T-cell (primary cell): ENCODE data around the gene FBXO48. TPM values are rescaled to one million over a fixed set of nuclear protein-coding genes. Genes with fewer than 3 reads are reported as not detected.

Experiments used
- ATAC-seq, 4 experiments: fragments of 200-7000 bp in 3 of 4; fragments of 150-1000 bp in 1 of 4; cut with Tn5 transposase; replicated peaks in 1 of 4; 1 replicate in 3 of 4; 2 replicates in 1 of 4; pipeline ENCODE4 v1.10.0; 2021; ENCODE audit warnings: moderate library complexity in 3 of 4, mild to moderate bottlenecking in 2 of 4, moderate number of reproducible peaks in 1 of 4
- CTCF ChIA-PET, 2 donors: fragments of 300-600 bp; sonication (Branson Sonifier 250); formaldehyde crosslinking; loops; one replicate each; lab custom pipeline; 2022; ENCODE audit warnings: antibody characterized with exemption in 2 of 2; lab: Charles Lee
- POLR2A ChIA-PET, 2 donors: fragments of 300-600 bp; sonication (Branson Sonifier 250); formaldehyde crosslinking; loops; one replicate each; lab custom pipeline; 2022; ENCODE audit warnings: antibody characterized with exemption in 2 of 2; lab: Charles Lee
- DNase-seq, 35 experiments: peaks; one replicate each; pipeline versions ENCODE4 v3.0.0 to v3.0.0-alpha.2; 2013 to 2023
- H3K27ac ChIP-seq: one replicate; pipeline ENCODE4 v1.5.1; 2013; ENCODE audit warnings: low read length
- H3K27me3 ChIP-seq, 2 experiments: replicated peaks in 1 of 2; 1 replicate in 1 of 2; 2 replicates in 1 of 2; pipeline versions ENCODE4 v1.6.1 to v1.7.0; 2013; ENCODE audit warnings: low read length in 1 of 2, mixed read lengths in 1 of 2; ENCODE audit not compliant: control insufficient read depth in 2 of 2, insufficient read depth in 2 of 2; ENCODE audit errors: extremely low read depth in 1 of 2
- H3K36me3 ChIP-seq, 2 donors: 1 replicate in 1 of 2; 2 replicates in 1 of 2; pipeline versions ENCODE4 v1.6.1 to v1.7.0; 2013; ENCODE audit warnings: low read length in 1 of 2; ENCODE audit not compliant: control insufficient read depth in 2 of 2, insufficient read depth in 1 of 2; ENCODE audit errors: extremely low read depth in 1 of 2
- H3K4me1 ChIP-seq, 2 experiments: 1 replicate in 1 of 2; 2 replicates in 1 of 2; pipeline versions ENCODE4 v1.6.1 to v1.7.0; 2013; ENCODE audit warnings: low read length in 2 of 2, mixed read lengths in 1 of 2; ENCODE audit not compliant: insufficient read depth in 2 of 2, control insufficient read depth in 1 of 2; ENCODE audit errors: extremely low read depth in 1 of 2
- H3K4me3 ChIP-seq, 2 donors: 1 replicate in 1 of 2; 2 replicates in 1 of 2; pipeline versions ENCODE4 v1.5.1 to v1.7.0; 2013; ENCODE audit warnings: mild to moderate bottlenecking in 2 of 2, low read length in 1 of 2, moderate library complexity in 1 of 2; ENCODE audit not compliant: control insufficient read depth in 1 of 2; ENCODE audit errors: extremely low read depth in 1 of 2
- H3K9me3 ChIP-seq: 2 replicates; pipeline ENCODE4 v1.7.0; 2013
- H3K27ac Mint-ChIP-seq, 2 donors: one replicate each; pipeline ENCODE4 v1.8.0; 2020 to 2021; ENCODE audit warnings: mild to moderate bottlenecking in 2 of 2, mixed read lengths in 2 of 2
- H3K27me3 Mint-ChIP-seq, 2 donors: one replicate each; pipeline ENCODE4 v1.8.0; 2021 to 2022; ENCODE audit warnings: mixed read lengths in 2 of 2
- H3K36me3 Mint-ChIP-seq: one replicate; pipeline ENCODE4 v1.8.0; 2021; ENCODE audit warnings: mixed read lengths
- H3K4me1 Mint-ChIP-seq, 3 donors: one replicate each; pipeline ENCODE4 v1.8.0; 2020 to 2022; ENCODE audit warnings: mixed read lengths in 3 of 3, mild to moderate bottlenecking in 1 of 3
- H3K4me3 Mint-ChIP-seq, 3 donors: one replicate each; pipeline ENCODE4 v1.8.0; 2020 to 2022; ENCODE audit warnings: mild to moderate bottlenecking in 3 of 3, mixed read lengths in 3 of 3, moderate library complexity in 3 of 3
- H3K9me3 Mint-ChIP-seq, 3 donors: one replicate each; pipeline ENCODE4 v1.8.0; 2020 to 2022; ENCODE audit warnings: mixed read lengths in 3 of 3
- WGBS: methylation state at CpG from one replicate; pipeline ENCODE4 v1.1.5; 2013; ENCODE audit warnings: missing lambda C conversion rate; ENCODE audit not compliant: insufficient coverage; 5-methylcytosine and 5-hydroxymethylcytosine counted together
- total RNA-seq, 35 experiments: library from RNA in 6 of 35; stranded (reverse) in 6 of 35; fragments of 120-200 nt in 1 of 35; gene quantifications; one replicate each; pipeline versions ENCODE4 v1.2.1 to v1.2.4 and lab custom pipeline; 2013 to 2026

The FBXO48 gene
- total RNA-seq, 5 donors from 2014 or later (not counting 1 experiment from before 2014, with no cell fraction given) = 1.8 to 4.5 (median 4.5) TPM

DNA sequence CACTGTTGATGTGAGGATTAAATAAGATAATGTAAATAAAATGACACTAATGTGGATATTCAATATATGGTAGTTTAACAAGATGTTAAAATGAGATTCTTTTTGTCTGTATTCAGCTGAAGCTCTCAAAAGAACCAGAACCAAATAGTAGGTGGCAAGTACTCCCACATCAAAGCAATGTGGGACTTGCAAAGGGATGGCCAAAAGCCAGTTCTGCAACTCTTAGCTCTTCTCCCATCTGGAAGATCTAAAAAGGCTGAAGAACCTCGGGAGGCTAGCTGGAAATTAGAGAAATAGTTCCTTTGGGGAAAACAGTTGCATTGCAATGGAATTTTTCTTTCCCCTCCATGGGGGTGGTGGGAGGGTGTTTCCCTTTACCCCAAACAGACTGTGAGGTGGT lies 48.7 kb downstream of the FBXO48 start:
- CTCF ChIA-PET = interaction anchor here (0.6 to 1.4 kb wide), 3 partner anchors 10 to 518 kb away, joined by 3 to 5 read pairs (median 3); no protein-coding TSS in a partner anchor
- Histone ChIP-seq H3K36me3 (no peaks in the 10 kb centered on the region), H3K9me3 (no peaks in the 10 kb centered on the region), H3K4me1 (peaks cover 0 to 38% of the 10 kb centered on the region in 2 experiments), H3K27me3 (no peaks in the 10 kb centered on the region), H3K27ac (no peak overlapping the region), H3K4me3 (no peak overlapping the region)
- ATAC-seq (no peak), DNase-seq (no peak)
- WGBS = no CpG with 5 or more reads among the region's 1 CpG
- POLR2A ChIA-PET = interaction anchor here in 1 of 2 donors (0.6 kb wide), 1 partner anchor 67 kb away, joined by 3 read pairs; no protein-coding TSS in a partner anchor
- H3K9me3 Mint-ChIP-seq = no peaks in the 10 kb centered on the region
- no peaks in the 10 kb centered on the region for H3K36me3 Mint-ChIP-seq
- no peak overlapping the region for H3K4me3 Mint-ChIP-seq
- no peak overlapping the region for H3K27ac Mint-ChIP-seq
- peaks cover 0 to 2% of the 10 kb centered on the region in 2 donors for H3K27me3 Mint-ChIP-seq
- H3K4me1 Mint-ChIP-seq = peaks cover 0 to 39% (median 9%) of the 10 kb centered on the region in 3 donors

DNA sequence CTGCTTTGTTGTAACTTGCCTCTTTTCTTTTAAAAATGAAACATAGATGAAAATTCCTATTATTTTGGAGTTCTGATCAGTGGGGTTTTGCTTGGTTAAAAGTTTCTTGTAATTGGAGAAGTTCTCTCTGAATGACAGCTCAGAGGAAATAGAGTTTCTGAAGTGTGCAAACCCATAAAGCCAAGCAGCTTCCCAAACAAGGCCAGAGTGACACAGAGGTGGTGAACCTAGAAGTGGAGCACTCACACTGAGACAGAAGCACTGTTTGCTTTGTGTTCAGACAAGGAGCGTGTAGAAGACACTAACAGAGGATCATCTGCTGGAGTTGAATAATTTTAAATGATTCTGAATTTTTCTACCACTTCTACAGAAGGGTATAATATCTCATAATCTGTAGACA lies 49.2 kb downstream of the FBXO48 start:
- no CpG with 5 or more reads among the region's 1 CpG for WGBS
- Mint-ChIP-seq H3K4me1 (peaks cover 0 to 42% (median 9%) of the 10 kb centered on the region in 3 donors), H3K4me3 (no peak overlapping the region), H3K36me3 (no peaks in the 10 kb centered on the region), H3K27me3 (peaks cover 0 to 2% of the 10 kb centered on the region in 2 donors), H3K9me3 (no peaks in the 10 kb centered on the region), H3K27ac (peak overlapping the region in 1 of 2 donors; percentile 46)
- Histone ChIP-seq H3K4me1 (peaks cover 0 to 33% of the 10 kb centered on the region in 2 experiments), H3K27me3 (no peaks in the 10 kb centered on the region), H3K9me3 (no peaks in the 10 kb centered on the region), H3K4me3 (no peak overlapping the region), H3K27ac (no peak overlapping the region), H3K36me3 (no peaks in the 10 kb centered on the region)
- CTCF ChIA-PET = interaction anchor here in 1 of 2 donors (1.2 to 1.4 kb wide), 2 partner anchors 11 to 21 kb away, joined by 3 to 5 read pairs; no protein-coding TSS in a partner anchor
- no peak for ATAC-seq
- no peak for DNase-seq
- POLR2A ChIA-PET = interaction anchor here in 1 of 2 donors (0.6 kb wide), 1 partner anchor 68 kb away, joined by 3 read pairs; no protein-coding TSS in a partner anchor

DNA sequence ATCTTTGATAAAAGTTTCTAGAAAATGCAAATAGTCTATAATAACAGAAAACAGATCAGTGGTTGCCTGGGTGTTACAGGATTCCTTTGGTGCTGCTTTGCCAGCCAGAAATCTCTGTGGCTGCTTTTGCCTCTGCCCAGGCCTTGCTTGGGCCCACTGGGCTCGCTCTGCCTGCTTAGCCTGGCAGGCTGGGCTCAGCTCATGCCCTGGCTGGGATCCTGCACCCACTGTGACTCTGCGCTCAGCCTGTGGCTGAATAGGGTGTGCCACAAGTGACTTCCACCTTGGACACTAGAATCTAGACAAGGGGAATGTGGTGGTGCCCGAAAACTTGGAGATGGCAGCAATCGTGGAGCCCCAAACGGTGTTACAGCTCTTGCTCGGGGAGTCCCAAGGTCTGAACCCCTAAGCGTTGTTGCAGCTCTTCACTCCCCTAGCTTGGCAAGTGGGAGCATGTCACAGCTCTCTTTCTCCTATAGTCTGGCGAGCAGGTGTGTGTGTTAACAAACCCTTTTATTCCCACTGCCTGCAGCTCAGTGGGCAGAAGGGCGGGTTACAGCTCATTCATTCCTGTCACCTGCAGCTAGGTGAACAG lies 50.9 kb downstream of the FBXO48 start:
- ChIA-PET CTCF (no interaction called here), POLR2A (no interaction called here)
- Histone ChIP-seq H3K4me1 (peaks cover 0 to 40% of the 10 kb centered on the region in 2 experiments), H3K9me3 (no peaks in the 10 kb centered on the region), H3K27ac (no peak overlapping the region), H3K4me3 (no peak overlapping the region), H3K36me3 (no peaks in the 10 kb centered on the region), H3K27me3 (no peaks in the 10 kb centered on the region)
- no peak for DNase-seq
- WGBS = 97% methylated on average over 8 of the region's 9 CpGs
- H3K4me3 Mint-ChIP-seq = no peak overlapping the region
- H3K4me1 Mint-ChIP-seq = peaks cover 8 to 56% (median 19%) of the 10 kb centered on the region in 3 donors
- peaks cover 0 to 2% of the 10 kb centered on the region in 2 donors for H3K27me3 Mint-ChIP-seq
- H3K36me3 Mint-ChIP-seq = no peaks in the 10 kb centered on the region
- no peaks in the 10 kb centered on the region for H3K9me3 Mint-ChIP-seq
- H3K27ac Mint-ChIP-seq = no peak overlapping the region
- no peak for ATAC-seq

DNA sequence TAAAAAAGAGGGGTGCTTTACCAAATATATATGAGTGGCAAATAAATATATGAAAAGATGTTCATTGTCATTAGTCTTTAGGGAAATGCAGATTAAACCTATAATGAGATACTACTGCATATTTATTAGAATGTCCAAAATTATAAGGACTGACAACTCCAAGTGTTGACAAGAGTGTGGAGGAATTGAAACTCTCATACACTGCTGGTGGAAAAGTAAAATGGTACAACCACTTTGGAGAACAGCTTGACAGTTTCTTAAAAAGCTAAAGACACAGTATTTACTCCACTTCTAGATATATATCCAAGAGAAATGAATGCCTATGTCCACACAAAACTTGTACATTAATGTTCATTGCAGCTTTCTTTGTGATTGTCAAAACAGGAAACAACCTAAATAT lies 51.6 kb downstream of the FBXO48 start:
- Histone ChIP-seq H3K27ac (no peak overlapping the region), H3K9me3 (no peaks in the 10 kb centered on the region), H3K36me3 (no peaks in the 10 kb centered on the region), H3K27me3 (no peaks in the 10 kb centered on the region), H3K4me1 (peaks cover 0 to 40% of the 10 kb centered on the region in 2 experiments), H3K4me3 (no peak overlapping the region)
- ChIA-PET CTCF (no interaction called here), POLR2A (no interaction called here)
- Mint-ChIP-seq H3K27ac (no peak overlapping the region), H3K4me3 (no peak overlapping the region), H3K9me3 (no peaks in the 10 kb centered on the region), H3K27me3 (peaks cover 0 to 2% of the 10 kb centered on the region in 2 donors), H3K4me1 (peaks cover 8 to 57% (median 19%) of the 10 kb centered on the region in 3 donors), H3K36me3 (no peaks in the 10 kb centered on the region)
- DNase-seq (no peak), ATAC-seq (no peak)

DNA sequence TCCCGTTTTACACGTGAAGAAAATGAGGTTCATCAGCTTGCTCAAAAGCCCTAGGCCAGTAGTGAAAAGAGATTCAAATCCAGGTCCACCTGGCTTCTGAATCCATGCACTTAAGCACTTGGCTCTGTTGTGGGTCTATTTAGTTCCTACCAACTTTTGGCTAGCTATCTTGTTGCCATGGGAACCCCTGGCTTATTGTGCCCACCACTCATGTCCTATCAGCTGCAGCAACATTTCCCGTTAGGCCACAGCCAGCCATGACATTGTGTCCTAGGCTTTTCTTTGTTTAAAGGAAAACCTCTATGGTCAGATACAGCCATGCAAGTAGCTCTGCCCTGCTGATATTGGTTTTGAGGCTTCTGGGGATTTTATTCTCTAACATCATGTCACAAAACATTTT lies 52.2 kb downstream of the FBXO48 start:
- Mint-ChIP-seq H3K9me3 (no peaks in the 10 kb centered on the region), H3K36me3 (no peaks in the 10 kb centered on the region), H3K4me3 (no peak overlapping the region), H3K27ac (no peak overlapping the region), H3K4me1 (peaks cover 8 to 61% (median 20%) of the 10 kb centered on the region in 3 donors), H3K27me3 (peaks cover 0 to 2% of the 10 kb centered on the region in 2 donors)
- 82% methylated on average over 2 of the region's 3 CpGs for WGBS
- no peaks in the 10 kb centered on the region for H3K9me3 ChIP-seq
- ChIA-PET CTCF (interaction anchor here in 1 of 2 donors (1.2 kb wide), 1 partner anchor 8 kb away, joined by 3 read pairs; no protein-coding TSS in a partner anchor), POLR2A (no interaction called here)
- H3K36me3 ChIP-seq = no peaks in the 10 kb centered on the region
- H3K4me3 ChIP-seq = no peak overlapping the region
- H3K4me1 ChIP-seq = peaks cover 0 to 40% of the 10 kb centered on the region in 2 experiments
- no peaks in the 10 kb centered on the region for H3K27me3 ChIP-seq
- H3K27ac ChIP-seq = no peak overlapping the region
- no peak for ATAC-seq
- DNase-seq = no peak

DNA sequence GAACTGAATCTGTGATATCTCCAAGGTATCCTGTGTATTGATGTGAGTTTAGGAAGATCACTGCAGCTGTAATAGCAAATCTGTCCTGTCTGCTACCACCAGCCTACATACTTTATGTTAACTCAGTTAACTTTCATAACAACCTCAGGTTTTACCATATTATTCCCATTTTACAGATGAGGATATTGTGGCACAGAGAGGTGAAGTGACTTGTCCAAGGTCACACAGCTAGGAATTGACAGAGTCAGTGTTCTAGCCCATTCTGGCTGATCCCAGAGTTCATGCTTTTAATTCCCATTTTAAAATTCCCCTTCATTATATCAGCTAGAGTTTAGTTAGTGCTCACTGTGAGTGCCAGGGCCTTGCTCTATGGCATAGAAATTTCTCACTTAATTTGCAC lies 52.6 kb downstream of the FBXO48 start:
- Histone ChIP-seq H3K4me1 (peaks cover 0 to 39% of the 10 kb centered on the region in 2 experiments), H3K27ac (no peak overlapping the region), H3K36me3 (no peaks in the 10 kb centered on the region), H3K9me3 (no peaks in the 10 kb centered on the region), H3K4me3 (no peak overlapping the region), H3K27me3 (no peaks in the 10 kb centered on the region)
- DNase-seq (no peak), ATAC-seq (no peak)
- H3K4me1 Mint-ChIP-seq = peaks cover 8 to 60% (median 20%) of the 10 kb centered on the region in 3 donors
- peaks cover 0 to 2% of the 10 kb centered on the region in 2 donors for H3K27me3 Mint-ChIP-seq
- no peak overlapping the region for H3K27ac Mint-ChIP-seq
- ChIA-PET CTCF (interaction anchor here in 1 of 2 donors (0.6 to 1.2 kb wide), 2 partner anchors 9 to 1399 kb away, joined by 3 read pairs; no protein-coding TSS in a partner anchor), POLR2A (no interaction called here)
- H3K4me3 Mint-ChIP-seq = no peak overlapping the region
- no peaks in the 10 kb centered on the region for H3K9me3 Mint-ChIP-seq
- no peaks in the 10 kb centered on the region for H3K36me3 Mint-ChIP-seq
